GM08714 (cell line): ENCODE measurements around the gene SNW1.
"Not testable (repeated sequence)": the region's sequence is repeated elsewhere in the genome, so short reads cannot be mapped to it uniquely, and the experiment has no call there.

Experiments
- H3K4me3 ChIP-seq: fragments of 200-500 bp; sonication (Bioruptor generic); 2 replicates; pipeline ENCODE4 v1.5.1; 2014; ENCODE audit warnings: mild to moderate bottlenecking, low read length, inconsistent platforms
- ZNF274 ChIP-seq: IDR thresholded peaks from 2 replicates; pipeline ENCODE4 v1.6.1; 2012; ENCODE audit warnings: mild to moderate bottlenecking, low read depth, low read length

Gene SNW1

GRCh38 chr14:77763978-77764377 is 3.0 kb upstream of the SNW1 start:
- TF ChIP-seq ZNF274 = no peak
- no peak overlapping the region for H3K4me3 ChIP-seq

GRCh38 chr14:77763316-77763715 is 2.4 kb upstream of the SNW1 start:
- TF ChIP-seq ZNF274 = no peak
- H3K4me3 ChIP-seq = no peak overlapping the region

- no peak for TF ChIP-seq ZNF274
- peak overlapping the region; percentile 87 for H3K4me3 ChIP-seq
These were observed 412 bp upstream of the SNW1 start for GRCh38 chr14:77761205-77761931.

GRCh38 chr14:77752799-77753516 is 8.0 kb downstream of the SNW1 start:
- TF ChIP-seq ZNF274 = no peak
- no peak overlapping the region for H3K4me3 ChIP-seq

- no peak for TF ChIP-seq ZNF274
- H3K4me3 ChIP-seq = no peak overlapping the region
These were observed 8.7 kb downstream of the SNW1 start for GRCh38 chr14:77752266-77752665.

GRCh38 chr14:77747425-77747824 is 13.5 kb downstream of the SNW1 start:
- H3K4me3 ChIP-seq = not testable (repeated sequence)

GRCh38 chr14:77746064-77746702 is 14.8 kb downstream of the SNW1 start:
- no peak for TF ChIP-seq ZNF274
- no peak overlapping the region for H3K4me3 ChIP-seq

GRCh38 chr14:77741438-77741837 is 19.5 kb downstream of the SNW1 start:
- TF ChIP-seq ZNF274 = no peak
- H3K4me3 ChIP-seq = no peak overlapping the region

GRCh38 chr14:77738559-77739250 is 22.3 kb downstream of the SNW1 start:
- no peak overlapping the region for H3K4me3 ChIP-seq
- no peak for TF ChIP-seq ZNF274

- H3K4me3 ChIP-seq = no peak overlapping the region
- no peak for TF ChIP-seq ZNF274
These were observed 29.9 kb downstream of the SNW1 start for GRCh38 chr14:77730976-77731497.

- TF ChIP-seq ZNF274 = no peak
- H3K4me3 ChIP-seq = no peak overlapping the region
These were observed 38.7 kb downstream of the SNW1 start for GRCh38 chr14:77722301-77722700.

- TF ChIP-seq ZNF274 = no peak
- no peak overlapping the region for H3K4me3 ChIP-seq
These were observed 39.5 kb downstream of the SNW1 start for GRCh38 chr14:77721437-77721836.

- no peak overlapping the region for H3K4me3 ChIP-seq
- TF ChIP-seq ZNF274 = no peak
These were observed 43.2 kb downstream of the SNW1 start for GRCh38 chr14:77717608-77718305.

GRCh38 chr14:77714926-77715325 is 46.0 kb downstream of the SNW1 start:
- no peak for TF ChIP-seq ZNF274

More at GRCh38 chr14:77714926-77715325, 46.0 kb downstream of the SNW1 start:
- H3K4me3 ChIP-seq = no peak overlapping the region
